SK-N-MC (cell line): ENCODE data around the gene CERS2.

Experiments used
- EZH2 ChIP-seq: fragments of 200-600 bp; sonication (generic); IDR thresholded peaks from one replicate; pipeline ENCODE4 v1.6.1; 2017; ENCODE audit warnings: antibody characterized with exemption
- POLR2AphosphoS5 ChIP-seq: IDR thresholded peaks from 2 replicates; pipeline ENCODE4 v1.6.1; 2012; ENCODE audit warnings: mild to moderate bottlenecking, low read depth, low read length, borderline replicate concordance

DNA sequence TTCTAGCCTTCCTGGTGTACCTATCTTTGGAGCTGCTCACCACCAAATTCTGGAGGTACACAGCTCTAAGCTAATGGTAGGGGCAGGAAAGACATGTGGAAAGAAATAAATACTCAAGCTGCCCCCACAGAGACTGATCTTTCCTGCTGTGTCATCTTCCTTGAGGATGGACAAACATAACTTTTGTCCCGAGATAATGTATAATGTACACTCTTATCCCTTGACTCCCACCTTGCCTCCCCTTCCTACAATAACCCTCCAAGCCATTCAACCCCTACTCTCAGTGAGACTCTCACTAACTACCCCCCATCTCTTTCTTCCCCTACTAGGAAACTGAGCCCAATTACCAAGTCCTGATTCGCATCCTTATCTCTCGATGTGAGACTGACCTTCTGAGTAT lies 19.6 kb upstream of the CERS2 start:
- no peak for TF ChIP-seq EZH2
- no peak for TF ChIP-seq POLR2AphosphoS5
